Muscle of back (tissue), 13 donors: ENCODE results near the gene GFRA3. TPM values are rescaled to one million over a fixed set of nuclear protein-coding genes. Genes with fewer than 3 reads are reported as not detected.
"Not testable (repeated sequence)": the region's sequence is repeated elsewhere in the genome, so short reads cannot be mapped to it uniquely, and the experiment has no call there.

Experiments
- DNase-seq, 3 donors: peaks; one replicate each; pipeline versions ENCODE4 v3.0.0 to v3.0.0-alpha.2; 2013
- long read RNA-seq, 9 donors: transcript quantifications; one replicate each; lab custom pipeline, GENCODE V29; 2026
- polyA plus RNA-seq, 10 donors: library from polyadenylated mRNA; unstranded; fragments of 120-200 nt; gene quantifications; one replicate each; pipeline ENCODE4 v1.2.1, GENCODE V29; 2013; ENCODE audit not compliant: insufficient read length in 10 of 10

Gene GFRA3
- polyA plus RNA-seq: 10 to 100 TPM in 1 of 10 donors, 1 to 10 TPM in 9; 3.7 to 13.7 (median 5.5) TPM
- long read RNA-seq, donor 1: 0 reads
- long read RNA-seq, donor 2, partial matches to known transcripts: 0 of 2 reads
- long read RNA-seq, donor 2, other reads (novel, unspliced or antisense): 0 of 2 reads
- long read RNA-seq, donor 3: 0 reads
- long read RNA-seq, donor 4: 0 reads
- long read RNA-seq, donor 5: 0 reads
- long read RNA-seq, donor 6, partial matches to known transcripts: 0 of 1 reads
- long read RNA-seq, donor 6, other reads (novel, unspliced or antisense): 0 of 1 reads
- long read RNA-seq, donor 7, partial matches to known transcripts: 0 of 1 reads
- long read RNA-seq, donor 7, other reads (novel, unspliced or antisense): 0 of 1 reads
- long read RNA-seq, donor 8: 0 reads
- long read RNA-seq, donor 9: 0 reads

- DNase-seq: peak in 2 of 3 donors; percentile 8 to 34
Measured at GRCh38 chr5:138274189-138274853, at the start of gene GFRA3. Gene GFRA3, minus strand, starts transcription at chr5:138274621. Its CDS starts 197 bp downstream, at chr5:138274424.

- DNase-seq: not testable (repeated sequence)
Measured at GRCh38 chr5:138318211-138318610, 43.8 kb upstream of the GFRA3 start.

GRCh38 chr5:138316355-138316754 is 41.9 kb upstream of the GFRA3 start:
- DNase-seq: no peak

- DNase-seq: no peak
Measured at GRCh38 chr5:138315751-138316278, 41.4 kb upstream of the GFRA3 start.

- peak; percentile 16 to 53 (median 42) for DNase-seq
Measured at GRCh38 chr5:138305797-138306196, 31.4 kb upstream of the GFRA3 start.

GRCh38 chr5:138303372-138303771 is 29.0 kb upstream of the GFRA3 start:
- no peak for DNase-seq

- DNase-seq: no peak
Measured at GRCh38 chr5:138289296-138289695, 14.9 kb upstream of the GFRA3 start.

- DNase-seq: no peak
Measured at GRCh38 chr5:138287246-138287645, 12.8 kb upstream of the GFRA3 start.

GRCh38 chr5:138282920-138283742 is 8.7 kb upstream of the GFRA3 start:
- peak; percentile 11 to 43 (median 21) for DNase-seq

GRCh38 chr5:138280915-138281314 is 6.5 kb upstream of the GFRA3 start:
- DNase-seq: no peak

- DNase-seq: no peak
Measured at GRCh38 chr5:138276402-138277054, 2.1 kb upstream of the GFRA3 start.

GRCh38 chr5:138275895-138276294 is 1.5 kb upstream of the GFRA3 start:
- no peak for DNase-seq

GRCh38 chr5:138275379-138275782 is 960 bp upstream of the GFRA3 start:
- peak in 2 of 3 donors; percentile 5 to 8 for DNase-seq

GRCh38 chr5:138273834-138274188 is 610 bp downstream of the GFRA3 start:
- peak in 1 of 3 donors; percentile 6 for DNase-seq

- no peak for DNase-seq
Measured at GRCh38 chr5:138272681-138273080, 1.7 kb downstream of the GFRA3 start.

GRCh38 chr5:138271281-138271680 is 3.1 kb downstream of the GFRA3 start:
- DNase-seq: no peak

GRCh38 chr5:138264183-138264582 is 10.2 kb downstream of the GFRA3 start:
- DNase-seq: no peak

- no peak for DNase-seq
Measured at GRCh38 chr5:138263581-138263980, 10.8 kb downstream of the GFRA3 start.

- DNase-seq: no peak
Measured at GRCh38 chr5:138258704-138259292, 15.6 kb downstream of the GFRA3 start.

- DNase-seq: no peak
Measured at GRCh38 chr5:138257583-138257982, 16.8 kb downstream of the GFRA3 start.

- DNase-seq: no peak
Measured at GRCh38 chr5:138252944-138253343, 21.5 kb downstream of the GFRA3 start.
